ENCODE data around the gene PHLDB2. TPM values are rescaled to one million over a fixed set of nuclear protein-coding genes. Genes with fewer than 3 reads are reported as not detected.
A peak's percentile ranks its signal among the peaks of the same experiment; 100 is the strongest.

Gene PHLDB2
- total RNA-seq, 4 donors from 2014 or later: 56.9 to 108 (median 68.7) TPM

DNA sequence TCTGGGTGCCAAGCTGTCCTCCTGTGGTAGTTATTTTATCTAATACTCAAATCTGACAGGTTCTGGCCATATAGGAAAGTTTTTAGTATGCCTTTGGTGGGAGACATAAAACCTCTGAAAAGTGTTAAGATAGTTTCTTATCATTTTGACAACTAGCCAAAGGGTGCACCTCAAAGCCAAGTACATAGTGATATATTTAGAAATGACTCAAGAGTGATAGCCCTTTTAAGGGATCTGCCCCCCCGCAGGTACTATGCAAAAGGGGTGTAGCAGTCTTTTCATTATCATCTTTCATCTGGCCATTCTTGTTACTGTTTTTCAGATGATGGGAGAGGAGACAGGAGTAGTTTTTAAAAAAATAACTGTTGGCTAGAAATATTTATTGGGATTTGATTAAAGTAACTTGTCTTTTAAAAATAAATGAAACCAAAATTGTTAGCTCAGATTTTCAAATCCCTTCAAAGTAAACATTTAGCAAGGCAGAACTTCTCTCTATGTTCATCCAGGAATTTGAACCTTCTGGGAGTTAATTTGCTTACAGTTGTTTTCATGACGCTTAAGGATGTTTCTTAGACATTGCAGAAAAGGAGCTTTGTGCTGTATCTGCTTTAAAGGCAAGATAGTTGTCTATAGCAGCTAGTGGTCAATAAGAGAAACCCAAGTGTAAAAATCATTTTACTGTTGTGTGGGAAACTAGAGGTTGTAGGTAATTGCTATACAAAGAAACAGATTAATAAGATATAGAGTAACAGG lies 5.1 kb downstream of the PHLDB2 start:
- Histone ChIP-seq H3K36me3 (no peaks in the 10 kb centered on the region), H3K27me3 (no peaks in the 10 kb centered on the region), H3K4me1 (no peaks in the 10 kb centered on the region), H3K4me3 (no peak overlapping the region), H3K27ac (peak overlapping the region; percentile 96 to 97), H3K9me3 (no peaks in the 10 kb centered on the region)
- TF ChIP-seq, protein P1, sequence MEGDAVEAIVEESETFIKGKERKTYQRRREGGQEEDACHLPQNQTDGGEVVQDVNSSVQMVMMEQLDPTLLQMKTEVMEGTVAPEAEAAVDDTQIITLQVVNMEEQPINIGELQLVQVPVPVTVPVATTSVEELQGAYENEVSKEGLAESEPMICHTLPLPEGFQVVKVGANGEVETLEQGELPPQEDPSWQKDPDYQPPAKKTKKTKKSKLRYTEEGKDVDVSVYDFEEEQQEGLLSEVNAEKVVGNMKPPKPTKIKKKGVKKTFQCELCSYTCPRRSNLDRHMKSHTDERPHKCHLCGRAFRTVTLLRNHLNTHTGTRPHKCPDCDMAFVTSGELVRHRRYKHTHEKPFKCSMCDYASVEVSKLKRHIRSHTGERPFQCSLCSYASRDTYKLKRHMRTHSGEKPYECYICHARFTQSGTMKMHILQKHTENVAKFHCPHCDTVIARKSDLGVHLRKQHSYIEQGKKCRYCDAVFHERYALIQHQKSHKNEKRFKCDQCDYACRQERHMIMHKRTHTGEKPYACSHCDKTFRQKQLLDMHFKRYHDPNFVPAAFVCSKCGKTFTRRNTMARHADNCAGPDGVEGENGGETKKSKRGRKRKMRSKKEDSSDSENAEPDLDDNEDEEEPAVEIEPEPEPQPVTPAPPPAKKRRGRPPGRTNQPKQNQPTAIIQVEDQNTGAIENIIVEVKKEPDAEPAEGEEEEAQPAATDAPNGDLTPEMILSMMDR (IDR thresholded peaks at IDR 0.05): no peak
- no peak for TF ChIP-seq POLR2A (IDR thresholded peaks at IDR 0.05)
- no peak for DNase-seq
- intact Hi-C loops (cut with DNase I; ENCODE audit: low total_unique reads): no loop called here

DNA sequence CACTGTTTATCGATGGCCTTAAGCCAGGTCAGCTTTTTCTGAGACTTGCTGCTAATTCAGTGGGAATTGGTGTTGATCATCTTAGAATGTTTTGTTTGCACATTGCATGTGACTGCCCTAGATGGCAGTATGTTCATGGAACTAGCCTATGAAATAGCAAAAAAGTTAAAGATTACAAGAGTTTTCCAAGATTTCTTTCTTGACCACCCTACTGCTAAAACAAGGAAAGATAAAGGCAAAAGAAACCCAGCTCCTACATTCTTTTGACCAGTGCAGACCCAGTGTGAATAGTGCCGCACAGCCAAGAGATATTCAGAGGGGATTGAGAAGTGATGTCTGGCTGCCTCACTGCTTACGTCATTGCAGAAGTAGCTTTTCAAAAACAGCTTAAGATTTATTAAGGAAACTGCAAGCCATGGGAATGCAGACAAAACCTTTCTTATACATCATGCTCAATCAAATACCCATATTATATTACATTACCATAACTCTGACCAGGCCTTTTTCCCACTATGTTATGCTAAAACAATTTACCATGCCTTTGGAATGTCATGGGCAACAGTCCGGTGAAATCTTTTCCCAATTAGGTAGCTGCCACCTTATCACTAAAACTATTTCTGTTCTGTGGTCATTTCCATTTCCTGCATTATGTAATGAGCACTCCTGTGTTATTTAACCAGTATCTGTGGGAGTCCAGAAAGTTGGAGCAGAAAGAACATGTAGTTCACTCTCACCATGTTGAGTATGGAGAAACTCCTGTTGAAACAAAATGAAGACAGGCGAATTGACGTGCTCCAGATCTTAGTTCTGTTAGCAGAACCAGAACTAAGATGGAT lies 6.0 kb downstream of the PHLDB2 start:
- TF ChIP-seq, protein P1 (IDR thresholded peaks at IDR 0.05): peak in 2 of 4 experiments; percentile 3 to 18
- TF ChIP-seq POLR2A (IDR thresholded peaks at IDR 0.05): no peak
- H3K9me3 ChIP-seq: no peaks in the 10 kb centered on the region
- intact Hi-C loops (cut with DNase I; ENCODE audit: low total_unique reads): no loop called here
- H3K4me1 ChIP-seq: peaks cover 0 to 4% of the 10 kb centered on the region in 2 donors
- no peak overlapping the region for H3K4me3 ChIP-seq
- H3K36me3 ChIP-seq: no peaks in the 10 kb centered on the region
- peak overlapping the region; percentile 96 to 97 for H3K27ac ChIP-seq
- no peaks in the 10 kb centered on the region for H3K27me3 ChIP-seq
- DNase-seq: peak in 1 of 2 donors; percentile 24

DNA sequence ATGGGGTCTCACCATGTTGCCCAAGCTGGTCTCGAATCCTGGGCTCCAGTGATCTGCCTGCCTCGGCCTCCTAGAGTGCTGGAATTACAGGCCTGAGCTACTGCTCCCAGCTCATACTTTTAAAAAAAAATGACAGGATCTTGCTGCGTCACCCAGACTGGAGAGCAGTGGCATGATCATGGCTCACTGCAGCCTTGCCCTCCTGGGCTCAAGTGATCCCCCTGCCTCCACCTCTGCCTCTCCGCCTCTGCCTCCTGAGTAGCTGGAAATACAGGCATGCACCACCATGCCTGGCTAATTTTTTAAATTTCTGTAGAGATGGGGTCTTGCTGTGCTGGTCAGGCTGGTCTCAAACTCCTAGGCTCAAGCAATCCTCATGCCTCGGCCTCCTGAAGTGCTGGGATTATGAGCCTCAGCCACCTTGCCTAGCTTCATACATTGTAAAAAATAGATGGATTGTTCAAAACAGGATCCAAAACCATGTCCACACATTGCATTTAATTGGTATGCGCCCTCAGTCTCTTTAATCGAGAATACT lies 8.9 kb downstream of the PHLDB2 start:
- Histone ChIP-seq H3K9me3 (no peaks in the 10 kb centered on the region), H3K27ac (peak overlapping the region; percentile 23 to 49), H3K4me1 (peaks cover 0 to 4% of the 10 kb centered on the region in 2 donors), H3K4me3 (no peak overlapping the region), H3K27me3 (no peaks in the 10 kb centered on the region), H3K36me3 (no peaks in the 10 kb centered on the region)
- no peak for DNase-seq
- intact Hi-C loops (cut with DNase I; ENCODE audit: low total_unique reads): no loop called here
- TF ChIP-seq, protein P1 (IDR thresholded peaks at IDR 0.05): no peak
- no peak for TF ChIP-seq POLR2A (IDR thresholded peaks at IDR 0.05)

DNA sequence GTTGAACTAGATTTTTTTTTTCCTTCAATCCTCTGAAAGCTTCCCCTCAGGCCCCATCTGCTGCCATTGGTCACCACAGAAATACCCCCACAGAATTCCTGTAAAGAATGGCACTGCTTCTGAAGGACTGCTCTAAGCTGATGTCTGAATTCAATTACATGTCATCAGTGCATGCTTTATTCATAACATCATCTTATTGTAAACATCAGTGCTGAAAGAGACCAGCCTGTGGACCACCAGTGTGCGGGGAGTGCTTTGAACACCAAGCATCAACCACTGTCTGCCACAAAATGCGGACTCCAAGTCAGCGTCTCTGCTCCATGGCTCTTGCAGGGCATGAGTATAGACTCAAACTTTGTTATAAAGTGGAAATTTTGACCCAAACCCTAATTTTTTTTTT lies 11.6 kb downstream of the PHLDB2 start:
- no peaks in the 10 kb centered on the region for H3K9me3 ChIP-seq
- no peaks in the 10 kb centered on the region for H3K27me3 ChIP-seq
- intact Hi-C loops (cut with DNase I; ENCODE audit: low total_unique reads): no loop called here
- TF ChIP-seq, protein P1 (IDR thresholded peaks at IDR 0.05): no peak
- TF ChIP-seq POLR2A (IDR thresholded peaks at IDR 0.05): no peak
- H3K36me3 ChIP-seq: no peaks in the 10 kb centered on the region
- peaks cover 0 to 4% of the 10 kb centered on the region in 2 donors for H3K4me1 ChIP-seq
- DNase-seq: no peak
- no peak overlapping the region for H3K4me3 ChIP-seq
- H3K27ac ChIP-seq: no peak overlapping the region

All from uterus (tissue), 4 donors.